ENCODE measurements around the gene GRK5. TPM values are rescaled to one million over a fixed set of nuclear protein-coding genes. Genes with fewer than 3 reads are reported as not detected.

GRK5 gene
- total and polyA plus RNA-seq, 12 donors: 9.3 to 96.4 (median 21.5) TPM

DNA sequence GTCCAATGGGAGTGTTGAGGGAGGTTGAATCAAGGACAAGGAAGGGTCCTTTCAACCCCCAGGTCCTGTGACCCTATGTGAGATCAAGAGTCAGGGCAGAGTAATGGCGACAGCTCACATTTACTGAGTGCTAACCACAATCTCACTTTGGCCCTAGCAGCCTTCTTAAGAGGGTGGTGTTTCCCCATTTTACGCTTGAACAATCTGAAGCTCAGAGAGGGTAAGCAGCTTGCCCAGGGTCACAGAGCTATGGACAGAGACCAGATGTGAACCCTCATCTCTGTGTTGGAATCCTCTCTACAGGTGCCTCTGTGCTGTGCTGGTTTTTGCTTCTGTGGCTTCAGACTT lies 102.0 kb downstream of the GRK5 start:
- H3K9me3 ChIP-seq (replicated peaks in 1 of 3): no peaks in the 10 kb centered on the region
- WGBS, 4 donors: 83 to 97% (median 92%) methylated on average over 2 of the region's 2 CpGs
- no peak for DNase-seq
- TF ChIP-seq, protein P1, sequence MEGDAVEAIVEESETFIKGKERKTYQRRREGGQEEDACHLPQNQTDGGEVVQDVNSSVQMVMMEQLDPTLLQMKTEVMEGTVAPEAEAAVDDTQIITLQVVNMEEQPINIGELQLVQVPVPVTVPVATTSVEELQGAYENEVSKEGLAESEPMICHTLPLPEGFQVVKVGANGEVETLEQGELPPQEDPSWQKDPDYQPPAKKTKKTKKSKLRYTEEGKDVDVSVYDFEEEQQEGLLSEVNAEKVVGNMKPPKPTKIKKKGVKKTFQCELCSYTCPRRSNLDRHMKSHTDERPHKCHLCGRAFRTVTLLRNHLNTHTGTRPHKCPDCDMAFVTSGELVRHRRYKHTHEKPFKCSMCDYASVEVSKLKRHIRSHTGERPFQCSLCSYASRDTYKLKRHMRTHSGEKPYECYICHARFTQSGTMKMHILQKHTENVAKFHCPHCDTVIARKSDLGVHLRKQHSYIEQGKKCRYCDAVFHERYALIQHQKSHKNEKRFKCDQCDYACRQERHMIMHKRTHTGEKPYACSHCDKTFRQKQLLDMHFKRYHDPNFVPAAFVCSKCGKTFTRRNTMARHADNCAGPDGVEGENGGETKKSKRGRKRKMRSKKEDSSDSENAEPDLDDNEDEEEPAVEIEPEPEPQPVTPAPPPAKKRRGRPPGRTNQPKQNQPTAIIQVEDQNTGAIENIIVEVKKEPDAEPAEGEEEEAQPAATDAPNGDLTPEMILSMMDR (IDR thresholded peaks at IDR 0.05): no peak
- no peak overlapping the region for H3K27ac ChIP-seq
- H3K4me3 ChIP-seq: no peak overlapping the region
- intact Hi-C loops (cut with DNase I): no loop called here
- no peaks in the 10 kb centered on the region for H3K27me3 ChIP-seq
- no peaks in the 10 kb centered on the region for H3K36me3 ChIP-seq (replicated peaks in 1 of 2)
- peaks cover 0 to 6% of the 10 kb centered on the region in 2 donors for H3K4me1 ChIP-seq (replicated peaks in 1 of 2)

DNA sequence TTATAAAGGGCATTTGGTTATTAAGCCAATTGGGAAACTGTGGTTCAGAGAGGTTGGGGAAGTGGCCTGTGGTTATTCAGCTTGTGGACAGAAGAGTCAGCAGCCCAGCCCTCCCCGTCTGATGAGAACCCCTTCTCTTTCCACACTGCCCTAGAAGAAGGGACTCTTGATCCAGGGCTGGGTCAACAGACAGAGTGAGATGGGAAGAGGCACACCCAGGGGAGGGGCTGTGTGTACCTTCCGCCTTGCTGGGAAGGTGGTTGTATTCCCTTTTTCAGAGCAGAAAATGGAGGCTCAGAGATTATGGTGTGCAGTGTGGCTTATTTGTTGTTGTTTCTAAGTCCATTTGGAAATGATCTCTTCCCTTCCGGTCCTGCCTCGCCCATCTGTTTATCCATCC lies 103.4 kb downstream of the GRK5 start:
- no peaks in the 10 kb centered on the region for H3K27me3 ChIP-seq
- intact Hi-C loops (cut with DNase I): no loop called here
- H3K4me1 ChIP-seq (replicated peaks in 1 of 2): peaks cover 6 to 20% of the 10 kb centered on the region in 2 donors
- TF ChIP-seq POLR2A (IDR thresholded peaks at IDR 0.05): no peak
- TF ChIP-seq, protein P1 (IDR thresholded peaks at IDR 0.05): no peak
- no peak overlapping the region for H3K4me3 ChIP-seq
- WGBS, 4 donors: 89 to 96% (median 93%) methylated on average over 4 of the region's 4 CpGs
- H3K27ac ChIP-seq: no peak overlapping the region
- H3K9me3 ChIP-seq (replicated peaks in 1 of 3): no peaks in the 10 kb centered on the region
- H3K36me3 ChIP-seq (replicated peaks in 1 of 2): no peaks in the 10 kb centered on the region
- no peak for DNase-seq

DNA sequence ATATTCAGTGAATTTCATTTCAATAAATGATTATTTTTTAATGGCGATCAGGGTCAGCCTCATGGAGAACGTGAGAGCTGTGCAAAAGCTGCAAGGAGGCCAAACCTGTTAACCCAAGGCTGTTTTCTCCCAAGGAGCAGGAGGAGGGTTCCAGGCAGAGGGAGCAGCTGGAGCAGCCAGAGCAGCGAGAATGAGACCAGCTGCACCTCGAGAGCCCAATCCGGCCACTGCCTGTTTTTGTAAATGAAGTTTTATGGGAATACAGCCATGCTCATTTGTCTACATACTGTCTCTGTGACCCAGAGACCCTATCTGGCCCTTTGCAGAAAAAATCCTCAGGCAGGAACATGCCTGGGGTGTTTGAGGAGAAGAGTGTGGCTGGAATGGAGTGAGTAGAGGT lies 104.9 kb downstream of the GRK5 start:
- peaks cover 12 to 26% of the 10 kb centered on the region in 2 donors for H3K4me1 ChIP-seq (replicated peaks in 1 of 2)
- no peak overlapping the region for H3K27ac ChIP-seq

DNA sequence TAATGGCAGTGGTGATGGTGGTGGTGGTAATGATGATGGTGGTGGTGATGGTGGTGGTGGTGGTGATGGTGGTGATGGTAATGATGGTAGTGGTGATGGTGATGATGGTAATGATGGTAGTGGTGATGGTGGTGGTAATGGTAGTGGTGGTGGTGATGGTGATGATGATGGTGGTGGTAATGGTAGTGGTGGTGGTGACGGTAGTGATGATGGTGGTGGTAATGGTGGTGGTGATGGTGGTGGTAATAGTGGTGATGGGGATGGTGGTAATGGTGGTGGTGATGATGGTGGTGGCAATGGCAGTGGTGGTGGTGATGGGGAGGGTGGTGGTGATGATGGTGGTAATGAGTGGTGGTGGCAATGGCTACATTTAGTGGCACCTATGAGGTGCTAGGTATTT lies 105.7 kb downstream of the GRK5 start:
- intact Hi-C loops (cut with DNase I): no loop called here
- H3K27me3 ChIP-seq: no peaks in the 10 kb centered on the region
- no peak for TF ChIP-seq POLR2A (IDR thresholded peaks at IDR 0.05)
- TF ChIP-seq, protein P1 (IDR thresholded peaks at IDR 0.05): no peak
- 0 to 36% (median 0%) methylated on average over 1 of the region's 1 CpG for WGBS, 4 donors
- DNase-seq: no peak
- no peaks in the 10 kb centered on the region for H3K36me3 ChIP-seq (replicated peaks in 1 of 2)
- no peak overlapping the region for H3K4me3 ChIP-seq
- H3K4me1 ChIP-seq (replicated peaks in 1 of 2): peaks cover 17 to 32% of the 10 kb centered on the region in 2 donors
- H3K9me3 ChIP-seq (replicated peaks in 1 of 3): no peaks in the 10 kb centered on the region
- no peak overlapping the region for H3K27ac ChIP-seq

More for the DNA sequence above, 104.9 kb downstream of the GRK5 start:
- TF ChIP-seq, protein P1 (IDR thresholded peaks at IDR 0.05): no peak
- no peak for TF ChIP-seq POLR2A (IDR thresholded peaks at IDR 0.05)
- DNase-seq: no peak
- Histone ChIP-seq H3K27me3 (no peaks in the 10 kb centered on the region), H3K36me3 (replicated peaks in 1 of 2) (no peaks in the 10 kb centered on the region), H3K9me3 (replicated peaks in 1 of 3) (no peaks in the 10 kb centered on the region), H3K4me3 (no peak overlapping the region)
- WGBS, 4 donors: 75 to 88% (median 85%) methylated on average over 5 of the region's 5 CpGs
- intact Hi-C loops (cut with DNase I): no loop called here
